GM18870 (cell line): ENCODE data around the gene GTF2A1L.
"Not testable (repeated sequence)": the region's sequence is repeated elsewhere in the genome, so short reads cannot be mapped to it uniquely, and the experiment has no call there.

ENCODE experiments used
- ATAC-seq: cut with Tn5 transposase; IDR thresholded peaks from one replicate; pipeline ENCODE4 v1.9.1; 2021; ENCODE audit warnings: moderate library complexity; ENCODE audit not compliant: unreplicated experiment

Gene GTF2A1L

DNA sequence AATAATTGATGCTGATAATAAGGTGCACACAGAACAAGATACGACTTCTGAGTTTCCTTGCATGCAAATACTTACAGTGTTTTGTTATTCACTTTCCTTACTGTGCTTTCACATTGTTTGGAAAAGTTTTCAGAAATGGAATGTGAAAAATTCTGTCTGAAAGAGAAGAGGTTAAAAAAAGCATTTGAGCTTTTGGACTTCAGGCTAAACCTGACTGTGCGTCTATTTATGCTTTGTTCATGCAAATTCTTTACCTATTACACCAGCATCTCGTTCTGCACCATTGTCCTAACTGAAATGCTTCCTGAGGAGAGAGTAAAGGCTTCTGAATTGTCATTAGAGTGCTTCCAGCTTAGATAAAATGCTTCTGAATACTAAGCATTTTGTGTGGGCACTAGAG, 76.5 kb downstream of the GTF2A1L start:
- no peak for ATAC-seq

- ATAC-seq: no peak
Measured at GRCh38 chr2:48695991-48696390, 78.3 kb downstream of the GTF2A1L start.

- ATAC-seq: no peak
Measured at GRCh38 chr2:48696881-48697280, 79.2 kb downstream of the GTF2A1L start.

- ATAC-seq: no peak
Measured at GRCh38 chr2:48699348-48699930, 81.8 kb downstream of the GTF2A1L start.

GRCh38 chr2:48703621-48704020, 86.0 kb downstream of the GTF2A1L start:
- not testable (repeated sequence) for ATAC-seq

GRCh38 chr2:48707466-48707865, 89.8 kb downstream of the GTF2A1L start:
- ATAC-seq: no peak

DNA sequence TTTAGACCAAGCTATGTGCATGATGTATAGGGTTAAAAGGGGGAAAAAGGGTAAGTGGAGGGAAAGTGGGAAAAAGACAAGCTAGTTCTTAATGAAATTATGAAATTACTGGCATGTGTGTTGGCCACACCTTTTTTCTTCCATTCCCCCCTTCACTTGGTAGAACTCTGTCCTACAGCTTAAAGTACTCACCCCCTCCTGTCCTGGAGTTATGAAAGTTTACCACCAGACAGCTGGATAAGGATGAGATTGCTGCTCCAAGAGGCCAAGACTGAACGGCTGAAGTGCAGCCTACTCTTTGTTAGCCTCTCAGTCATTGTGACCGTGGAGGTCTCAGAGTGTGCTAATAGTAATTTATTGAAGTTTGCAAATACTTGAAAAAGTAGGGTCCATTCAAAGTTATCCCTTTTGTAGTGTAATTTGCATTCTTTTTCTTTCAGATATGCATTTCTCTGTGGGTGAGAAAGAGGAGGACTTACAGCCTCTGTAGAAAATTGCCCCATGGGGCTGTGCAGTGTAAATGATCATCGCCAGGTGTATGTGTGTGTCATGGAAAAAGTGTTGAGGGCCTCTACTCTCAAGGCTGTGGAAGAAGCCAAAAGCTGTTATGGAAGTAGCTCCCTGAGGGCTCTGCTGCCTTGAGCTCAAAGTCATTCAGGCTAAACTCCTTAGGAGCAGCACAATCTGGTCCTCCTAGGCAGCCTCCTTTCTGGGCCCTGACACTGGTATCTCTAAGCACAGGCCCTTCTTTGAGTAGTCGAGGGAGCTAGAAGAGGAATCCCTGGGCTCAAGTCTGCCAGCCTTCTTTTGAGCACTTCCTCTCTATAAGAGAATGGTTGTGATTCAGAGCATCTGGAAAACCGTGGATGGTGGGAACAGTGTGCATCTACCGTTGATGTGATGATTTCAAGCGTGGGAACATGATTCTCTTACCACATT, 91.7 kb downstream of the GTF2A1L start:
- ATAC-seq: no peak

GRCh38 chr2:48711343-48711742, 93.7 kb downstream of the GTF2A1L start:
- ATAC-seq: no peak

DNA sequence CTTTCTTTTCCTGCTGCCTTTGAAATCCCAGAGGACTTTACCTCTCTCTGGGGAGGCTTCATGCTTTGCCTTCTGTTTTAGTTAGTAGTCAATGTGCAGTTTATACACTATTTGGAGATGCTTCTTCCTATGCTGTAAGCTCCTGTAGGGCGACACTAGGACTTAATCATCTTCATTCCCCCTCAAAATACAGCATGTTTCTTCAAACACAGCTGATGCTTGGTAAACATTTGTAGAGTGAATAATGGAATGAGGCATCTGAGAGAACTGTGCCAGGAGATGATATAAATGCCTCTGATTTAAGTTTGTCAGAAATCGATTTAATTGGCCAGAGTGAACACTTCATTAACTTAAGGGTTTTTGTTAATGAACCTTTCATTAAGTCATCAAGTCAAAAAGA, 94.5 kb downstream of the GTF2A1L start:
- no peak for ATAC-seq

- ATAC-seq: no peak
Measured at GRCh38 chr2:48713647-48714046, 96.0 kb downstream of the GTF2A1L start.

DNA sequence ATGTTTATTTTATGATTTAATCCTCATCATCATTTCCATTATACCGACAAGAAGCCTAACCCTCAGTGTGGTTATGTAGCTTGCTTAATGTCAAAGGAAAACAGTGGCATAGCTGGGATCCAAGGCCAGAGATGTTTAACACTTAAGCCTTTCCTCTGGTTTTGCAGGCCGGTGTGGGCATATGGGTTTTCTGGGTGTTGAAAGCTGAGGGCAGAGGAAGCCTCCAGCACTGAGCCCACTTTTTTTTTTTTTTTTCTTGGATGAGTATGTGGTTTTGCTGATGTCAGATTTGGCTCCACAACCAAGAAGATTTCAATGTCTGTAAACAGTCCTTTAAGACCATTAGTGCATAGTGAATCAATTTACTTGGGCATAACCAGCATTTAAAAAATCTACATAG, 96.6 kb downstream of the GTF2A1L start:
- ATAC-seq: no peak

DNA sequence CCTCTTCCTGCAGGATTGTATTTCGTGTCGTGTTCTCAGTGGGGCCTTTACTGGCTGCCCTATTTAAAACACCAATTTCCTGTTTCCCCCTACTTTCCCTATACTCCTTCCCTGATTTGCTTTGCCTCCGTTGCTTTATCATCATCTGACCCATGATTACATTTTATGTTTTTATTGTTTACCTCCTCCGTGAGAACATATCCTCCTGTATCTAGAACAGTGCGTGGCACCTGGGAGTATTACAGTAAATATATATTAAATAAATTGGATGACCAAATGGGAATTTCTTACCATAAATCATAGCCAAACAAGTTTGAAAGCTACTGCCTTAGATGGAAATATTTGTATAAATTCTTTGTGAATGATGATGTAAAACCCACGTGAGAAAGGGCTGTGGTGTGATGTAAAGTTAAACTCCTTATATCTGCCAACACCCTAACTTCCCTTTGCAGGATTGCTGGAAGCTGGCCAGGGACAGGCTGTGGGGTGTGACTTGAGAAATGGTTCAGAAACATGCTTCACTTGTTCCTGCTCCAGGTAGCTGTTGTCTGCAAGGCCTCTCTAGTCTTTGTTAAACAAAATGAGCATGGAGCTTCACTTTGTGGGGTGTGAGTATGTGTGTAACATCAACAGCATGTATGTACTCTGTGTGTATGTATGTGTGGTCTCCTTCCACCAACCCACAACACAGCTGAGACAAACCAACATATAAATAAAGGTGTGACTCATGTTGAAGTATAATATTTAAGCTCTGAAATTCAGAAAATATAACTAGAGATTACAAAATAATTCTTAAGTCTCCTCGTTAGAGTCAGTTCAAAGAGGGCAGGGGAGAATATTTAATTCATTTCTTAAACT, 97.6 kb downstream of the GTF2A1L start:
- ATAC-seq: no peak

GRCh38 chr2:48715956-48716355, 98.3 kb downstream of the GTF2A1L start:
- ATAC-seq: no peak

- no peak for ATAC-seq
Measured at GRCh38 chr2:48717846-48718245, 100.2 kb downstream of the GTF2A1L start.

- ATAC-seq: no peak
Measured at GRCh38 chr2:48719480-48720177, 102.0 kb downstream of the GTF2A1L start.

GRCh38 chr2:48721158-48721557, 103.5 kb downstream of the GTF2A1L start:
- no peak for ATAC-seq

DNA sequence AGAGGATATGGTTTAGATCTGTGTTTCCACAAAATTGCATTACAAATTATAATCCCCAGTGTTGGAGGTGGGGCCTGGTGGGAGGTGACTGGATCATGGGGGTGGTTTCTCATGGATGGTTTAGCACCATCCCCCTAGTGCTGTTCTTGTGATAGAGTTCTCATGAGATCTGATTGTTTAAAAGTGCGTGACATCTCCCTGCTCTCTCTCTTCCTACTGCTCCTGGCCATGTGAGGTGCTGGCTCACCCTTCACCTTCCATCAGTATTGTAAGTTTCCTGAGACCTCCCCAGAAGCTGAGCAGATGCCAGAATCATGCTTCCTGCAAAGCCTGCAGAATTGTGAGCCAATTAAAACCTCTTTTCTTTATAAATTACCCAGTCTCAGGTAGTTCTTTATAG, 104.7 kb downstream of the GTF2A1L start:
- ATAC-seq: no peak

- ATAC-seq: no peak
Measured at GRCh38 chr2:48723129-48723528, 105.5 kb downstream of the GTF2A1L start.

- ATAC-seq: no peak
Measured at GRCh38 chr2:48724278-48724677, 106.6 kb downstream of the GTF2A1L start.

GRCh38 chr2:48725696-48726494, 108.2 kb downstream of the GTF2A1L start:
- no peak for ATAC-seq
